Ascending aorta (tissue), 2 donors: ENCODE results near the gene COQ10A. TPM values are rescaled to one million over a fixed set of nuclear protein-coding genes. Genes with fewer than 3 reads are reported as not detected.

Experiments
- DNase-seq, 2 donors: peaks; one replicate each; pipeline ENCODE4 v3.0.0-alpha.2; 2019; ENCODE audit warnings: low spot score in 2 of 2
- H3K27ac ChIP-seq, 2 donors: fragments of 200-600 bp; sonication (generic); one replicate each; pipeline ENCODE4 v1.5.1; 2016 to 2017; ENCODE audit warnings: mild to moderate bottlenecking in 1 of 2
- H3K27me3 ChIP-seq: fragments of 200-600 bp; sonication (generic); one replicate; pipeline ENCODE4 v1.5.1; 2017
- H3K36me3 ChIP-seq, 2 donors: fragments of 200-600 bp; sonication (generic); one replicate each; pipeline ENCODE4 v1.5.1; 2016
- H3K4me1 ChIP-seq, 2 donors: fragments of 200-600 bp; sonication (generic); one replicate each; pipeline ENCODE4 v1.5.1; 2016 to 2017; ENCODE audit warnings: mild to moderate bottlenecking in 1 of 2
- H3K4me3 ChIP-seq, 2 donors: fragments of 200-600 bp; sonication (generic); one replicate each; pipeline ENCODE4 v1.5.1; 2016 to 2017; ENCODE audit warnings: mild to moderate bottlenecking in 1 of 2
- H3K9me3 ChIP-seq, 2 donors: fragments of 200-600 bp; sonication (generic); one replicate each; pipeline ENCODE4 v1.5.1; 2016
- CTCF ChIP-seq, 3 experiments: fragments of 200-600 bp in 2 of 3; fragments of 450-650 bp in 1 of 3; sonication (generic) in 2 of 3; IDR thresholded peaks; one replicate each; pipeline ENCODE4 v1.5.1; 2016 to 2019; ENCODE audit warnings: antibody characterized with exemption in 3 of 3, mild to moderate bottlenecking in 1 of 3, moderate library complexity in 1 of 3
- intact Hi-C: fragments of 100-400 bp; cut with DNase I; formaldehyde crosslinking; loops from one replicate; pipeline ENCODE4 v1.15.1; 2023
- total RNA-seq: library from RNA; depleted of rRNA; stranded (reverse); fragments of >200 nt; gene quantifications from one replicate; pipeline ENCODE4 v1.1.0, GENCODE V29; 2016

Gene COQ10A
- total RNA-seq, 1 donor from 2014 or later, result 4.8 TPM

GRCh38 chr12:56244494-56244893 is 22.2 kb upstream of the COQ10A start:
- Histone ChIP-seq H3K27ac (no peak overlapping the region), H3K27me3 (no peaks in the 10 kb centered on the region), H3K36me3 (peaks cover 90 to 99% of the 10 kb centered on the region in 2 donors), H3K9me3 (no peaks in the 10 kb centered on the region), H3K4me3 (no peak overlapping the region), H3K4me1 (no peaks in the 10 kb centered on the region)
- no peak for TF ChIP-seq CTCF (IDR thresholded peaks at IDR 0.05)
- no peak for DNase-seq
- intact Hi-C loops, result no loop called here

- peaks cover 93 to 100% of the 10 kb centered on the region in 2 donors for H3K36me3 ChIP-seq
- no peak overlapping the region for H3K4me3 ChIP-seq
- H3K9me3 ChIP-seq, result no peaks in the 10 kb centered on the region
- no peak overlapping the region for H3K27ac ChIP-seq
- H3K4me1 ChIP-seq, result no peaks in the 10 kb centered on the region
- no peaks in the 10 kb centered on the region for H3K27me3 ChIP-seq
- no peak for DNase-seq
- intact Hi-C loops, result no loop called here
- no peak for TF ChIP-seq CTCF (IDR thresholded peaks at IDR 0.05)
Measured at GRCh38 chr12:56247923-56248322, 18.8 kb upstream of the COQ10A start.

GRCh38 chr12:56248711-56249110 is 18.0 kb upstream of the COQ10A start:
- Histone ChIP-seq H3K36me3 (peaks cover 93 to 100% of the 10 kb centered on the region in 2 donors), H3K4me1 (no peaks in the 10 kb centered on the region), H3K27ac (no peak overlapping the region), H3K4me3 (no peak overlapping the region), H3K9me3 (no peaks in the 10 kb centered on the region), H3K27me3 (no peaks in the 10 kb centered on the region)
- no peak for DNase-seq
- no peak for TF ChIP-seq CTCF (IDR thresholded peaks at IDR 0.05)
- intact Hi-C loops, result no loop called here

GRCh38 chr12:56252649-56253048 is 14.1 kb upstream of the COQ10A start:
- peaks cover 75 to 83% of the 10 kb centered on the region in 2 donors for H3K36me3 ChIP-seq
- no peaks in the 10 kb centered on the region for H3K9me3 ChIP-seq
- no peaks in the 10 kb centered on the region for H3K27me3 ChIP-seq
- no peak for DNase-seq
- no peak overlapping the region for H3K27ac ChIP-seq
- intact Hi-C loops, result no loop called here
- peaks cover 3 to 12% of the 10 kb centered on the region in 2 donors for H3K4me1 ChIP-seq
- H3K4me3 ChIP-seq, result no peak overlapping the region
- no peak for TF ChIP-seq CTCF (IDR thresholded peaks at IDR 0.05)

GRCh38 chr12:56253091-56253490 is 13.7 kb upstream of the COQ10A start:
- Histone ChIP-seq H3K27me3 (no peaks in the 10 kb centered on the region), H3K27ac (no peak overlapping the region), H3K9me3 (no peaks in the 10 kb centered on the region), H3K4me3 (no peak overlapping the region), H3K36me3 (peaks cover 71 to 79% of the 10 kb centered on the region in 2 donors), H3K4me1 (peaks cover 3 to 12% of the 10 kb centered on the region in 2 donors)
- no peak for DNase-seq
- intact Hi-C loops, result no loop called here
- TF ChIP-seq CTCF (IDR thresholded peaks at IDR 0.05), result no peak

GRCh38 chr12:56255671-56256070 is 11.1 kb upstream of the COQ10A start:
- intact Hi-C loops, result no loop called here
- H3K27ac ChIP-seq, result no peak overlapping the region
- peaks cover 3 to 19% of the 10 kb centered on the region in 2 donors for H3K4me1 ChIP-seq
- H3K4me3 ChIP-seq, result no peak overlapping the region
- no peaks in the 10 kb centered on the region for H3K27me3 ChIP-seq
- DNase-seq, result no peak
- peaks cover 47 to 53% of the 10 kb centered on the region in 2 donors for H3K36me3 ChIP-seq
- no peak for TF ChIP-seq CTCF (IDR thresholded peaks at IDR 0.05)
- no peaks in the 10 kb centered on the region for H3K9me3 ChIP-seq
